Measurements from ENCODE around the gene TGFBR2.

GRCh38 chr3:30640851-30641250, 34.5 kb downstream of the TGFBR2 start:
- no peak for TF ChIP-seq EZH2 (IDR thresholded peaks at IDR 0.05; ENCODE audit: low read length)
- TF ChIP-seq CTCF (optimal IDR thresholded peaks at IDR 0.05 in 1 of 3, IDR thresholded peaks at IDR 0.05 in 1 of 3, conservative IDR thresholded peaks at IDR 0.05 in 1 of 3; ENCODE audit: extremely low read depth in 1 of 3, insufficient read depth in 2 of 3, low read length in 3 of 3): no peak

Measured in keratinocyte (primary cell).